ENCODE data around the gene CNTN4.

The CNTN4 gene

GRCh38 chr3:2880218-2880756 is 781.6 kb downstream of the CNTN4 start:
- Histone ChIP-seq H3K9me3 (ENCODE audit: control insufficient read depth in 2 of 2, low read length in 2 of 2) (no peaks in the 10 kb centered on the region), H3K4me1 (ENCODE audit: control insufficient read depth in 2 of 2, insufficient read depth in 2 of 2, low read length in 2 of 2) (no peaks in the 10 kb centered on the region)

GRCh38 chr3:2883283-2883682 is 784.6 kb downstream of the CNTN4 start:
- Histone ChIP-seq H3K27me3 (ENCODE audit: control insufficient read depth in 2 of 2, insufficient read depth in 2 of 2, low read length in 2 of 2) (no peaks in the 10 kb centered on the region), H3K36me3 (ENCODE audit: control insufficient read depth in 2 of 2, insufficient read depth in 2 of 2, low read length in 2 of 2) (no peaks in the 10 kb centered on the region), H3K9me3 (ENCODE audit: control insufficient read depth in 2 of 2, low read length in 2 of 2) (no peaks in the 10 kb centered on the region), H3K4me1 (ENCODE audit: control insufficient read depth in 2 of 2, insufficient read depth in 2 of 2, low read length in 2 of 2) (no peaks in the 10 kb centered on the region), H3K9ac (ENCODE audit: low read depth in 1 of 2, low read length in 2 of 2) (no peak overlapping the region), H3K4me3 (ENCODE audit: low read length in 2 of 2) (no peak overlapping the region), H3K27ac (ENCODE audit: low read depth in 2 of 2, low read length in 2 of 2) (no peak overlapping the region)

More at GRCh38 chr3:2880218-2880756, 781.6 kb downstream of the CNTN4 start:
- Histone ChIP-seq H3K9ac (ENCODE audit: low read depth in 1 of 2, low read length in 2 of 2) (no peak overlapping the region), H3K27ac (ENCODE audit: low read depth in 2 of 2, low read length in 2 of 2) (no peak overlapping the region), H3K36me3 (ENCODE audit: control insufficient read depth in 2 of 2, insufficient read depth in 2 of 2, low read length in 2 of 2) (no peaks in the 10 kb centered on the region), H3K27me3 (ENCODE audit: control insufficient read depth in 2 of 2, insufficient read depth in 2 of 2, low read length in 2 of 2) (no peaks in the 10 kb centered on the region), H3K4me3 (ENCODE audit: low read length in 2 of 2) (no peak overlapping the region)

- H3K4me3 ChIP-seq (ENCODE audit: low read length in 2 of 2) = no peak overlapping the region
- no peaks in the 10 kb centered on the region for H3K9me3 ChIP-seq (ENCODE audit: control insufficient read depth in 2 of 2, low read length in 2 of 2)
- H3K36me3 ChIP-seq (ENCODE audit: control insufficient read depth in 2 of 2, insufficient read depth in 2 of 2, low read length in 2 of 2) = no peaks in the 10 kb centered on the region
- no peak overlapping the region for H3K27ac ChIP-seq (ENCODE audit: low read depth in 2 of 2, low read length in 2 of 2)
- no peak overlapping the region for H3K9ac ChIP-seq (ENCODE audit: low read depth in 1 of 2, low read length in 2 of 2)
- no peaks in the 10 kb centered on the region for H3K27me3 ChIP-seq (ENCODE audit: control insufficient read depth in 2 of 2, insufficient read depth in 2 of 2, low read length in 2 of 2)
- no peaks in the 10 kb centered on the region for H3K4me1 ChIP-seq (ENCODE audit: control insufficient read depth in 2 of 2, insufficient read depth in 2 of 2, low read length in 2 of 2)
Observed at GRCh38 chr3:2888592-2888991, 789.9 kb downstream of the CNTN4 start.

- no peaks in the 10 kb centered on the region for H3K4me1 ChIP-seq (ENCODE audit: control insufficient read depth in 2 of 2, insufficient read depth in 2 of 2, low read length in 2 of 2)
- H3K36me3 ChIP-seq (ENCODE audit: control insufficient read depth in 2 of 2, insufficient read depth in 2 of 2, low read length in 2 of 2) = no peaks in the 10 kb centered on the region
- no peak overlapping the region for H3K4me3 ChIP-seq (ENCODE audit: low read length in 2 of 2)
- no peaks in the 10 kb centered on the region for H3K9me3 ChIP-seq (ENCODE audit: control insufficient read depth in 2 of 2, low read length in 2 of 2)
- H3K27me3 ChIP-seq (ENCODE audit: control insufficient read depth in 2 of 2, insufficient read depth in 2 of 2, low read length in 2 of 2) = no peaks in the 10 kb centered on the region
- H3K27ac ChIP-seq (ENCODE audit: low read depth in 2 of 2, low read length in 2 of 2) = no peak overlapping the region
- H3K9ac ChIP-seq (ENCODE audit: low read depth in 1 of 2, low read length in 2 of 2) = no peak overlapping the region
Observed at GRCh38 chr3:2889736-2890135, 791.1 kb downstream of the CNTN4 start.

- Histone ChIP-seq H3K9ac (ENCODE audit: low read depth in 1 of 2, low read length in 2 of 2) (no peak overlapping the region), H3K27me3 (ENCODE audit: control insufficient read depth in 2 of 2, insufficient read depth in 2 of 2, low read length in 2 of 2) (no peaks in the 10 kb centered on the region), H3K9me3 (ENCODE audit: control insufficient read depth in 2 of 2, low read length in 2 of 2) (no peaks in the 10 kb centered on the region), H3K4me1 (ENCODE audit: control insufficient read depth in 2 of 2, insufficient read depth in 2 of 2, low read length in 2 of 2) (no peaks in the 10 kb centered on the region), H3K36me3 (ENCODE audit: control insufficient read depth in 2 of 2, insufficient read depth in 2 of 2, low read length in 2 of 2) (no peaks in the 10 kb centered on the region), H3K4me3 (ENCODE audit: low read length in 2 of 2) (no peak overlapping the region), H3K27ac (ENCODE audit: low read depth in 2 of 2, low read length in 2 of 2) (no peak overlapping the region)
Observed at GRCh38 chr3:2896308-2896939, 797.8 kb downstream of the CNTN4 start.

- Histone ChIP-seq H3K4me3 (ENCODE audit: low read length in 2 of 2) (no peak overlapping the region), H3K9me3 (ENCODE audit: control insufficient read depth in 2 of 2, low read length in 2 of 2) (no peaks in the 10 kb centered on the region), H3K27ac (ENCODE audit: low read depth in 2 of 2, low read length in 2 of 2) (no peak overlapping the region), H3K27me3 (ENCODE audit: control insufficient read depth in 2 of 2, insufficient read depth in 2 of 2, low read length in 2 of 2) (no peaks in the 10 kb centered on the region), H3K9ac (ENCODE audit: low read depth in 1 of 2, low read length in 2 of 2) (no peak overlapping the region), H3K4me1 (ENCODE audit: control insufficient read depth in 2 of 2, insufficient read depth in 2 of 2, low read length in 2 of 2) (no peaks in the 10 kb centered on the region), H3K36me3 (ENCODE audit: control insufficient read depth in 2 of 2, insufficient read depth in 2 of 2, low read length in 2 of 2) (no peaks in the 10 kb centered on the region)
Observed at GRCh38 chr3:2897821-2898220, 799.2 kb downstream of the CNTN4 start.

- H3K27ac ChIP-seq (ENCODE audit: low read depth in 2 of 2, low read length in 2 of 2) = no peak overlapping the region
- H3K9me3 ChIP-seq (ENCODE audit: control insufficient read depth in 2 of 2, low read length in 2 of 2) = no peaks in the 10 kb centered on the region
- no peak overlapping the region for H3K4me3 ChIP-seq (ENCODE audit: low read length in 2 of 2)
- no peaks in the 10 kb centered on the region for H3K36me3 ChIP-seq (ENCODE audit: control insufficient read depth in 2 of 2, insufficient read depth in 2 of 2, low read length in 2 of 2)
- no peak overlapping the region for H3K9ac ChIP-seq (ENCODE audit: low read depth in 1 of 2, low read length in 2 of 2)
- H3K4me1 ChIP-seq (ENCODE audit: control insufficient read depth in 2 of 2, insufficient read depth in 2 of 2, low read length in 2 of 2) = no peaks in the 10 kb centered on the region
- no peaks in the 10 kb centered on the region for H3K27me3 ChIP-seq (ENCODE audit: control insufficient read depth in 2 of 2, insufficient read depth in 2 of 2, low read length in 2 of 2)
Observed at GRCh38 chr3:2898591-2899353, 800.1 kb downstream of the CNTN4 start.

GRCh38 chr3:2904054-2904453 is 805.4 kb downstream of the CNTN4 start:
- no peaks in the 10 kb centered on the region for H3K36me3 ChIP-seq (ENCODE audit: control insufficient read depth in 2 of 2, insufficient read depth in 2 of 2, low read length in 2 of 2)
- H3K27me3 ChIP-seq (ENCODE audit: control insufficient read depth in 2 of 2, insufficient read depth in 2 of 2, low read length in 2 of 2) = no peaks in the 10 kb centered on the region
- H3K4me3 ChIP-seq (ENCODE audit: low read length in 2 of 2) = no peak overlapping the region
- H3K9ac ChIP-seq (ENCODE audit: low read depth in 1 of 2, low read length in 2 of 2) = no peak overlapping the region
- no peaks in the 10 kb centered on the region for H3K4me1 ChIP-seq (ENCODE audit: control insufficient read depth in 2 of 2, insufficient read depth in 2 of 2, low read length in 2 of 2)
- no peak overlapping the region for H3K27ac ChIP-seq (ENCODE audit: low read depth in 2 of 2, low read length in 2 of 2)
- H3K9me3 ChIP-seq (ENCODE audit: control insufficient read depth in 2 of 2, low read length in 2 of 2) = no peaks in the 10 kb centered on the region

- Histone ChIP-seq H3K36me3 (ENCODE audit: control insufficient read depth in 2 of 2, insufficient read depth in 2 of 2, low read length in 2 of 2) (no peaks in the 10 kb centered on the region), H3K4me1 (ENCODE audit: control insufficient read depth in 2 of 2, insufficient read depth in 2 of 2, low read length in 2 of 2) (no peaks in the 10 kb centered on the region), H3K9me3 (ENCODE audit: control insufficient read depth in 2 of 2, low read length in 2 of 2) (no peaks in the 10 kb centered on the region), H3K4me3 (ENCODE audit: low read length in 2 of 2) (no peak overlapping the region), H3K27ac (ENCODE audit: low read depth in 2 of 2, low read length in 2 of 2) (no peak overlapping the region), H3K27me3 (ENCODE audit: control insufficient read depth in 2 of 2, insufficient read depth in 2 of 2, low read length in 2 of 2) (no peaks in the 10 kb centered on the region), H3K9ac (ENCODE audit: low read depth in 1 of 2, low read length in 2 of 2) (no peak overlapping the region)
Observed at GRCh38 chr3:2908693-2909351, 810.2 kb downstream of the CNTN4 start.

- no peaks in the 10 kb centered on the region for H3K27me3 ChIP-seq (ENCODE audit: control insufficient read depth in 2 of 2, insufficient read depth in 2 of 2, low read length in 2 of 2)
Observed at GRCh38 chr3:2910997-2911396, 812.3 kb downstream of the CNTN4 start.

More at GRCh38 chr3:2910997-2911396, 812.3 kb downstream of the CNTN4 start:
- Histone ChIP-seq H3K36me3 (ENCODE audit: control insufficient read depth in 2 of 2, insufficient read depth in 2 of 2, low read length in 2 of 2) (no peaks in the 10 kb centered on the region), H3K9ac (ENCODE audit: low read depth in 1 of 2, low read length in 2 of 2) (no peak overlapping the region), H3K9me3 (ENCODE audit: control insufficient read depth in 2 of 2, low read length in 2 of 2) (no peaks in the 10 kb centered on the region), H3K27ac (ENCODE audit: low read depth in 2 of 2, low read length in 2 of 2) (no peak overlapping the region), H3K4me3 (ENCODE audit: low read length in 2 of 2) (no peak overlapping the region), H3K4me1 (ENCODE audit: control insufficient read depth in 2 of 2, insufficient read depth in 2 of 2, low read length in 2 of 2) (no peaks in the 10 kb centered on the region)
